HEK293 (cell line): ENCODE measurements around the gene MYO7A.

Experiments
- CTCF ChIA-PET: fragments of 350-600 bp; formaldehyde crosslinking; extraction: SDS; loops from one replicate; lab custom pipeline; 2021; ENCODE audit warnings: antibody characterized with exemption; lab: Yijun Ruan, JAX
- POLR2A ChIA-PET: fragments of 300-600 bp; formaldehyde crosslinking; extraction: SDS; loops from one replicate; lab custom pipeline; 2020; ENCODE audit warnings: antibody characterized with exemption, inconsistent platforms; lab: Yijun Ruan, JAX
- H3K27ac ChIP-seq: fragments of 200-500 bp; sonication (Bioruptor generic); 2 replicates; pipeline ENCODE4 v1.5.1; 2014; ENCODE audit warnings: low read depth, low read length, control low read depth, inconsistent platforms; ENCODE audit errors: extremely low read depth
- H3K36me3 ChIP-seq, 2 experiments: fragments of 200-500 bp in 1 of 2; sonication (Bioruptor generic) in 1 of 2; 1 replicate in 1 of 2; 2 replicates in 1 of 2; pipeline ENCODE4 v1.5.1; 2014 to 2017; ENCODE audit warnings: inconsistent platforms in 2 of 2, low read length in 2 of 2; ENCODE audit not compliant: control insufficient read depth in 2 of 2, insufficient read depth in 1 of 2
- H3K4me1 ChIP-seq: fragments of 200-500 bp; sonication (Bioruptor generic); 2 replicates; pipeline ENCODE4 v1.5.1; 2014; ENCODE audit warnings: mild to moderate bottlenecking, low read length, inconsistent platforms; ENCODE audit not compliant: control insufficient read depth, insufficient read depth
- H3K4me3 ChIP-seq: 2 replicates; pipeline ENCODE4 v1.5.1; 2011; ENCODE audit warnings: low read depth, mild to moderate bottlenecking, control low read depth, low read length, moderate library complexity
- H3K9me3 ChIP-seq: fragments of 200-500 bp; sonication (Bioruptor generic); 2 replicates; pipeline ENCODE4 v1.5.1; 2014; ENCODE audit warnings: low read depth, low read length, inconsistent platforms; ENCODE audit not compliant: control insufficient read depth, insufficient read depth
- HIC1 ChIP-seq: fragments of 450-650 bp; formaldehyde crosslinking; IDR thresholded peaks from 2 replicates; pipeline ENCODE4 v1.5.1; 2016; ENCODE audit warnings: missing biosample characterization, missing genetic modification characterization
- KLF16 ChIP-seq: fragments of 450-650 bp; formaldehyde crosslinking; IDR thresholded peaks from 2 replicates; pipeline ENCODE4 v1.5.1; 2017; ENCODE audit warnings: missing biosample characterization, missing genetic modification characterization
- KLF9 ChIP-seq: fragments of 450-650 bp; formaldehyde crosslinking; IDR thresholded peaks from 2 replicates; pipeline ENCODE4 v1.5.1; 2016; ENCODE audit warnings: missing biosample characterization, missing genetic modification characterization, low read depth
- PATZ1 ChIP-seq: fragments of 450-650 bp; formaldehyde crosslinking; IDR thresholded peaks from 2 replicates; pipeline ENCODE4 v1.5.1; 2016; ENCODE audit warnings: missing biosample characterization, missing genetic modification characterization
- REPIN1 ChIP-seq: fragments of 450-650 bp; formaldehyde crosslinking; IDR thresholded peaks from 2 replicates; pipeline ENCODE4 v1.5.1; 2017; ENCODE audit warnings: missing biosample characterization, missing genetic modification characterization, low read depth
- ZBTB20 ChIP-seq: fragments of 450-650 bp; formaldehyde crosslinking; IDR thresholded peaks from 2 replicates; pipeline ENCODE4 v1.5.1; 2016; ENCODE audit warnings: missing biosample characterization, missing genetic modification characterization
- ZBTB49 ChIP-seq: fragments of 450-650 bp; formaldehyde crosslinking; IDR thresholded peaks from 2 replicates; pipeline ENCODE4 v1.5.1; 2016; ENCODE audit warnings: missing biosample characterization, missing genetic modification characterization, low read depth
- ZBTB6 ChIP-seq: fragments of 450-650 bp; formaldehyde crosslinking; IDR thresholded peaks from 2 replicates; pipeline ENCODE4 v1.5.1; 2017; ENCODE audit warnings: missing biosample characterization, missing genetic modification characterization
- ZNF132 ChIP-seq: fragments of 450-650 bp; formaldehyde crosslinking; IDR thresholded peaks from 2 replicates; pipeline ENCODE4 v1.5.1; 2017; ENCODE audit warnings: missing biosample characterization, missing genetic modification characterization, borderline replicate concordance
- ZNF211 ChIP-seq: fragments of 450-650 bp; formaldehyde crosslinking; IDR thresholded peaks from 2 replicates; pipeline ENCODE4 v1.5.1; 2016; ENCODE audit warnings: low read depth, missing biosample characterization, missing genetic modification characterization
- ZNF24 ChIP-seq: fragments of 450-650 bp; formaldehyde crosslinking; IDR thresholded peaks from 2 replicates; pipeline ENCODE4 v1.5.1; 2016; ENCODE audit warnings: missing biosample characterization, missing genetic modification characterization
- ZNF302 ChIP-seq: fragments of 450-650 bp; formaldehyde crosslinking; IDR thresholded peaks from 2 replicates; pipeline ENCODE4 v1.5.1; 2016; ENCODE audit warnings: missing biosample characterization, missing genetic modification characterization, low read depth
- ZNF335 ChIP-seq: fragments of 450-650 bp; formaldehyde crosslinking; conservative IDR thresholded peaks from 2 replicates; pipeline ENCODE4 v1.5.1; 2016; ENCODE audit warnings: missing biosample characterization, missing genetic modification characterization
- ZNF362 ChIP-seq: fragments of 450-650 bp; formaldehyde crosslinking; IDR thresholded peaks from 2 replicates; pipeline ENCODE4 v1.5.1; 2016; ENCODE audit warnings: missing biosample characterization, missing genetic modification characterization
- ZNF416 ChIP-seq: fragments of 450-650 bp; formaldehyde crosslinking; IDR thresholded peaks from 2 replicates; pipeline ENCODE4 v1.5.1; 2016; ENCODE audit warnings: missing biosample characterization, missing genetic modification characterization
- ZNF423 ChIP-seq: fragments of 450-650 bp; formaldehyde crosslinking; IDR thresholded peaks from 2 replicates; pipeline ENCODE4 v1.5.1; 2016; ENCODE audit warnings: missing biosample characterization, missing genetic modification characterization
- ZNF426 ChIP-seq: fragments of 450-650 bp; formaldehyde crosslinking; IDR thresholded peaks from 2 replicates; pipeline ENCODE4 v1.5.1; 2017; ENCODE audit warnings: missing biosample characterization, missing genetic modification characterization, mild to moderate bottlenecking, inconsistent platforms, moderate library complexity
- ZNF473 ChIP-seq: fragments of 450-650 bp; formaldehyde crosslinking; IDR thresholded peaks from 2 replicates; pipeline ENCODE4 v1.5.1; 2017; ENCODE audit warnings: missing biosample characterization, missing genetic modification characterization
- ZNF501 ChIP-seq: fragments of 450-650 bp; formaldehyde crosslinking; IDR thresholded peaks from 2 replicates; pipeline ENCODE4 v1.5.1; 2016; ENCODE audit warnings: missing biosample characterization, missing genetic modification characterization
- ZNF561 ChIP-seq: fragments of 450-650 bp; IDR thresholded peaks from 2 replicates; pipeline ENCODE4 v1.5.1; 2018; ENCODE audit warnings: missing biosample characterization, missing genetic modification characterization, borderline replicate concordance
- ZSCAN18 ChIP-seq: fragments of 450-650 bp; formaldehyde crosslinking; IDR thresholded peaks from 2 replicates; pipeline ENCODE4 v1.5.1; 2016; ENCODE audit warnings: missing biosample characterization, missing genetic modification characterization

The MYO7A gene

GRCh38 chr11:77124041-77124440 lies 4.0 kb upstream of the MYO7A start:
- no peaks in the 10 kb centered on the region; the same call in 1 of the 2 replicates for H3K4me1 ChIP-seq
- POLR2A ChIA-PET: no interaction called here
- H3K36me3 ChIP-seq: no peaks in the 10 kb centered on the region
- TF ChIP-seq PATZ1: no peak
- TF ChIP-seq ZNF473: no peak
- TF ChIP-seq KLF9 (tag by site-specific recombination): no peak
- no peak for TF ChIP-seq ZNF416
- no peak for TF ChIP-seq KLF16 (tag by site-specific recombination)
- no peak for TF ChIP-seq ZNF561 (tag by site-specific recombination)
- TF ChIP-seq ZBTB49 (tag by site-specific recombination): no peak
- no peak for TF ChIP-seq ZNF426 (tag by site-specific recombination)
- TF ChIP-seq ZSCAN18 (tag by site-specific recombination): no peak
- TF ChIP-seq ZNF302 (tag by site-specific recombination): no peak
- no peak for TF ChIP-seq ZBTB20
- TF ChIP-seq ZNF335 (tag by site-specific recombination): no peak
- TF ChIP-seq HIC1 (tag by site-specific recombination): no peak
- no peak for TF ChIP-seq REPIN1 (tag by site-specific recombination)
- H3K4me3 ChIP-seq: no peak overlapping the region
- H3K9me3 ChIP-seq: no peaks in the 10 kb centered on the region
- CTCF ChIA-PET: interaction anchor here (0.5 kb wide), 1 partner anchor 59 kb away, joined by 3 read pairs; no protein-coding TSS in a partner anchor
- no peak overlapping the region for H3K27ac ChIP-seq

- POLR2A ChIA-PET: no interaction called here
- no peak for TF ChIP-seq ZNF416
- no peak for TF ChIP-seq ZBTB6 (tag by site-specific recombination)
- no peak for TF ChIP-seq ZNF501 (tag by site-specific recombination)
- TF ChIP-seq ZNF362 (tag by site-specific recombination): no peak
- TF ChIP-seq ZNF211 (tag by site-specific recombination): no peak
- TF ChIP-seq ZNF24: no peak
- TF ChIP-seq ZBTB49 (tag by site-specific recombination): no peak
- TF ChIP-seq ZNF423 (tag by site-specific recombination): no peak
- no peak for TF ChIP-seq ZNF132 (tag by site-specific recombination)
Measured at GRCh38 chr11:77124488-77124887, 3.6 kb upstream of the MYO7A start.

More at GRCh38 chr11:77124488-77124887, 3.6 kb upstream of the MYO7A start:
- no peak overlapping the region for H3K27ac ChIP-seq
- CTCF ChIA-PET: interaction anchor here (0.5 kb wide), 1 partner anchor 58 kb away, joined by 3 read pairs; no protein-coding TSS in a partner anchor
- H3K4me3 ChIP-seq: no peak overlapping the region
- no peaks in the 10 kb centered on the region for H3K36me3 ChIP-seq
- H3K9me3 ChIP-seq: no peaks in the 10 kb centered on the region
- H3K4me1 ChIP-seq: no peaks in the 10 kb centered on the region; the same call in 1 of the 2 replicates
